DMS153 treated with DMSO at 0.1 percent for 48 hours (cell line): ENCODE data around the gene FGG.
"Not testable (repeated sequence)": the region's sequence is repeated elsewhere in the genome, so short reads cannot be mapped to it uniquely, and the experiment has no call there.

Experiments
- DNase-seq: peaks from one replicate; lab custom pipeline; 2025; ENCODE audit not compliant: unreplicated experiment; lab: John Stamatoyannopoulos, UW

FGG gene

GRCh38 chr4:154614306-154614705, 1.9 kb upstream of the FGG start:
- no peak for DNase-seq

GRCh38 chr4:154611833-154612232, 623 bp downstream of the FGG start:
- DNase-seq, result no peak

- no peak for DNase-seq
These were observed 1.9 kb downstream of the FGG start for GRCh38 chr4:154610582-154610981.

GRCh38 chr4:154609532-154609931, 2.9 kb downstream of the FGG start:
- no peak for DNase-seq

GRCh38 chr4:154608361-154609252, 3.8 kb downstream of the FGG start:
- no peak for DNase-seq

GRCh38 chr4:154606728-154607723, 5.4 kb downstream of the FGG start:
- DNase-seq, result no peak

- no peak for DNase-seq
These were observed 7.7 kb downstream of the FGG start for GRCh38 chr4:154604696-154605200.

- DNase-seq, result no peak
These were observed 9.2 kb downstream of the FGG start for GRCh38 chr4:154603033-154603943.

GRCh38 chr4:154602404-154603020, 9.9 kb downstream of the FGG start:
- DNase-seq, result no peak

GRCh38 chr4:154597798-154598774, 14.4 kb downstream of the FGG start:
- no peak for DNase-seq

GRCh38 chr4:154597281-154597680, 15.2 kb downstream of the FGG start:
- DNase-seq, result not testable (repeated sequence)

GRCh38 chr4:154595807-154596206, 16.6 kb downstream of the FGG start:
- DNase-seq, result no peak

- not testable (repeated sequence) for DNase-seq
These were observed 18.1 kb downstream of the FGG start for GRCh38 chr4:154594343-154594742.

GRCh38 chr4:154593868-154594267, 18.6 kb downstream of the FGG start:
- no peak for DNase-seq

- no peak for DNase-seq
These were observed 20.6 kb downstream of the FGG start for GRCh38 chr4:154591890-154592289.

- no peak for DNase-seq
These were observed 22.0 kb downstream of the FGG start, which contains the start of gene FGA for GRCh38 chr4:154590329-154591006. FGA (minus strand) TSS chr4:154590742; CDS start chr4:154590687, 55 bp downstream.

GRCh38 chr4:154589296-154590197, 22.9 kb downstream of the FGG start:
- DNase-seq, result no peak
